Measurements from ENCODE around the gene KRT33A.

DNA sequence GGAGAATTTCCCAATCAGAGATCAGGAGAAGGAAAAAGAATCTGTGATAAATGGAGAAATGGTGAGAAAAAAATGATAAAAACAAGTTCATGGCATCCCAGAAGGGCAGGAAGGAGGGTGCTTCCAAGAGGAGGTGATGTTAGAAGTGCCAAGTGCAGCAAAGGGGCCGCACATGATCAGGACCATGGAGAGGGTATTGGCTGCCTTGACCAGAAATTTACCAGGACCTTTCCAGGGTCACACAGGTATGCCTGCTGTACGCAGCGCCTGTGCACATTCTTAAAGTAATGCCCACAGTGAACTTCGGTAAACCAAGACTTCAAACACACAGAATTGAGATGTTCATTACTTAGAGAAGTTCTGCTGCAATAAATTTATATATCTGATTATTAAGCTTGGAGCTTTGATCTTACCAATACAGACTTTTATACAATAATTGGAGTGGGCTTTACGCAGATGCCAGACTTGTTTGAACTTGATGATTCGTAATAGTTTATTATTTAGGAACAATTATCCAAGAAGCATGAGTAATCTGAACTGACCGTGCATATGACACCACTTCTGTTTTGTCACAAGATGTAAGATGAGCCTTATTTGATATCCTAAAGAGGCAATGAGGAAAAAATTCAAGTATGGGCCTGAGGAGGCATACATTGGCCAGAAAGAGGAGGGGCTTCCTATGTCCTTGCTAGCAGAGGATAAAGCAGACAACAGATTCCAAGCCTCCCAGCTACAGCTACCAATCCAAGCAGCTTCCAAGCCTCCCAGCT, 2.2 kb upstream of the KRT33A start:
- TF ChIP-seq, protein P1, sequence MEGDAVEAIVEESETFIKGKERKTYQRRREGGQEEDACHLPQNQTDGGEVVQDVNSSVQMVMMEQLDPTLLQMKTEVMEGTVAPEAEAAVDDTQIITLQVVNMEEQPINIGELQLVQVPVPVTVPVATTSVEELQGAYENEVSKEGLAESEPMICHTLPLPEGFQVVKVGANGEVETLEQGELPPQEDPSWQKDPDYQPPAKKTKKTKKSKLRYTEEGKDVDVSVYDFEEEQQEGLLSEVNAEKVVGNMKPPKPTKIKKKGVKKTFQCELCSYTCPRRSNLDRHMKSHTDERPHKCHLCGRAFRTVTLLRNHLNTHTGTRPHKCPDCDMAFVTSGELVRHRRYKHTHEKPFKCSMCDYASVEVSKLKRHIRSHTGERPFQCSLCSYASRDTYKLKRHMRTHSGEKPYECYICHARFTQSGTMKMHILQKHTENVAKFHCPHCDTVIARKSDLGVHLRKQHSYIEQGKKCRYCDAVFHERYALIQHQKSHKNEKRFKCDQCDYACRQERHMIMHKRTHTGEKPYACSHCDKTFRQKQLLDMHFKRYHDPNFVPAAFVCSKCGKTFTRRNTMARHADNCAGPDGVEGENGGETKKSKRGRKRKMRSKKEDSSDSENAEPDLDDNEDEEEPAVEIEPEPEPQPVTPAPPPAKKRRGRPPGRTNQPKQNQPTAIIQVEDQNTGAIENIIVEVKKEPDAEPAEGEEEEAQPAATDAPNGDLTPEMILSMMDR (IDR thresholded peaks at IDR 0.05 in 8 of 11, conservative IDR thresholded peaks at IDR 0.05 in 3 of 11), result no peak
- TF ChIP-seq POLR2A (IDR thresholded peaks at IDR 0.05) (no peak), POLR2AphosphoS5 (IDR thresholded peaks at IDR 0.05) (no peak)
